GM18499 (cell line): ENCODE results near the gene FIGN.

ENCODE experiments used
- ATAC-seq: cut with Tn5 transposase; IDR thresholded peaks from one replicate; pipeline ENCODE4 v1.9.1; 2021; ENCODE audit warnings: moderate number of reproducible peaks; ENCODE audit not compliant: insufficient read depth, unreplicated experiment

Gene FIGN

DNA sequence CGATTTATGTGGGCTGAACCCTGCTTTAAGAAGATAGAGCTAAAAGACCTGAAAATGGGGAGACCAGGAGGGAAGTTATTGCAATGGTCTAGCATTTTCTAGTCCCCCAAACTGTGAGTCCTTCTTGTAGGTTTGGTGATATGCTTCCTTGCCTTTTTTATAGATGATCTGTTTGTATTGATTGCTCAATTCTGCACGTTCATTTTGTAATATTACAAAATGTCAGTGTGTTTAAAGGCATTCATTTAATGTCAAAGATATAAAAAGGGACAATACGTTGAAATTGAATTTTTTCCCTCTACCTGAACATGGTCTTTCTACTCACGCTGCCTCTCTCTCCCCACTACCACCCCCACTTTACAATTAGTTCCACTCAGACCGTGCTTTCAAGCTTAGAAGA, 5.6 kb upstream of the FIGN start:
- no peak for ATAC-seq

DNA sequence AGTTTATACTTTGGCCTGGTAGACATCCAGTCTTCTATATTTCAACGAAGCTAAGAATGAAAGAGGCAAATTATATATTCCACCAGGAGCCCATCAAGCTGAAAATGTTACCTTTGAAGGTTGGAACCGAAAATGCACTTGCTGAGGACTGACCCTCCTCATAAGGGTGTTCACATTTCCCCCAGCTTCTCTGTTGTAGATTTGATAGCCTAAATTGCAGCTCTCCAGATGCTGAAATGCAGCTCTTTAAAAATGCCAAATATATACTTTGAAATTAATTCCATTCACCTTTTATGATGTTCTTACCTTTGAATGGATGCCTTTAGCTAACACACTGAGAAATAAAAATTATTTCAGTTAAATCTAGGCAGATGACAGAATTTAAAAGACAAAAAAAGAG, 1.8 kb upstream of the FIGN start:
- no peak for ATAC-seq

DNA sequence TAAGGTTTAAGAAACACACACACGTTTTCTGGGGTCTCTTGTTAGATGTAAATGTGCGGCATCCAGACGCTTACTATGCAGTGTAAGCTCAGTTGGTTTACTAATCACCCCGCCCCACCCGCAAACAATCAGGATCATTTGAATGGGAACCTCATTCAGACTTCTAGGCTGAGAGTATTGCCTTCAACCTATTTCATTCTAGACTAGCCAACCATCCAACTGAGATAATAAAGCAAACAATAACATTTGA, 1.3 kb upstream of the FIGN start:
- no peak for ATAC-seq

DNA sequence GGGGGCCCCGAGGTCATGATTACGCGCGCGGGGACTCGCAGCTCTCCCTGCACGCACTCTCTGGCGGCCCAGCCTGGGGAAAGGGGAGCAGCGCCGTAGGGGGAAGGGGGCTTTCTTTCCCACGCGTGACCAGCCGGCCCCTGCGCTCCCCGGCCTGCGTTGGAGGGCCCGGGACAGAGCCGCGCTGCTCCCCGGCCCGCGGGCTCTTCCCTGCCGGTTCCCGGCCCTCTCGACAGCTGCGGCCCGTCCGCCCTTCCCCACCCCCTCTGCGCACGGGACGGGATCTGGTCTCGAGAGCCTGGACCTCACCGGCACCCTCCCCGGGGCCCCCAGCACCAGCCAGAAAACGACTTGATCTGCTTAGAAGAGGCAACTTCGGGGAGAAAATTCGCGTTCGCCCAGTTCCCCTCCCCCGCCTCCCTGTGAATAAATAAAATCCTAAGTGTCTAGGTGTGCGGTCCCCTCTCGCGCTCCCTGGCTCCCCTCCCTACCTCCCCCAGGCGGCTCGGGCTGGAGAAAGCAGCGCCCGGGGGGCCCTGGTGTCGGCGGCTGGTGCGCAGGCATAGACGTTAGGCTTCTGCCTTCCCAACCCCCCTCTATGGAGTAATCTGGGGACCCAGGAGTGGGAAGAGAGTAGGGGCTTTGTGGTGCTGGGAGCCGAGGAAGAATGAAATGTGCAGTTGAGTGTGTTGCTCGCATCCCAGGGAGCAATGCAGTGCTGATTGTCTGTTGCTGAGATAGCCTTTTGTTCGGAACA, 803 bp upstream of the FIGN start:
- ATAC-seq: no peak

DNA sequence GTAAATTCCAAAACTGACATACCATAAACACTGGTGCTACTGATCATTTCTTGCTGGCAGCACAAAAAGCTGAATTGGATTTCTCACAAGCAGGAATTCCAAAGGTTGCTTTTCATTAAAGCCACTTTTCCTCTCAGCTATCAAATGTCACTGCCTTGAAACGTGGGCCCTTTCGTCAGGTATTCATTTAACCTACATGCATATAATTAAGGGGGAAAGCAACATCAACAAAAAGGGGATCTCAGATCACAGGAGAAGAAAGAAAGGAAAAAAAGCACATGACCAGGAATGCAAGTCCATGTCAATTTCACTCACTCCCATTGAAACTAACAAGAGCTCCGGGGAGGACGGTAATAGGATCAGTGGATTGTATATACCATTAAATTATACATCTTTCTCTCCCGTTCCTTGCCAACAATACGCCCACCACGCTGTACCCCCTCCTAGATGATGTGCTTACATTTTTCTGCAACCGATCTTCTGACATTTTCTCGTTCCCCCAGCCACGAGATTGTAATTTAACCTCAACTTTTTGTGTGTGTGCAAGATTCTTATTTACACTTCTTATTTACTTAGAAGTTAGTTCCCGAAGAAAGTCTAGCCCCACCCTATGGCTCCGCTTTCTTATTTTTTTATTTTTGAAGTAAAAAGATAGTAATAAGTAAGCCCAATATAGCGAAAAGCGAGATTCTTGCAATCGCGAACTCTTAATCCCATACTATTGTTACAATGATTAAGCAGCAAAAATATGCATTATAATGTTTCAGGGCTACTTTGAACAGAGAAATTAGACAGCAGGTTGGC, 725 bp downstream of the FIGN start:
- no peak for ATAC-seq

DNA sequence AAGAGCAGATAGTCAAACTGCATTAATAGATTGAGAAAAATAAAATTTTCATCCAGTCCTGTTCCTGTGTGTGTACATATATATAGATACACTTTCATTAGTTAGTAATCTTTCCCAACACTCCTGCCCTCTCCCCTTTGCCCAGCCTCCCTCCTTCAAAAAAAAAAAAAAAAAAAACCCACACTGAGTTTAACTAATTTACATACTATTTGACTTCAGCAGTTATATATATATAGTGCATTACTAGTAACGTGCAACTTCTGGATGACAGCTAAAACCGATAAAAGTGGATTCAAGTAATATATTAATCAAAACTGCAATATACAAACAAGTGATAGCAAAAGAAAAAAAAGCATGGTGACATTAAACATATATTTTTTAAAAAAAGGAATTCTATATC, 1.4 kb downstream of the FIGN start:
- ATAC-seq: no peak

DNA sequence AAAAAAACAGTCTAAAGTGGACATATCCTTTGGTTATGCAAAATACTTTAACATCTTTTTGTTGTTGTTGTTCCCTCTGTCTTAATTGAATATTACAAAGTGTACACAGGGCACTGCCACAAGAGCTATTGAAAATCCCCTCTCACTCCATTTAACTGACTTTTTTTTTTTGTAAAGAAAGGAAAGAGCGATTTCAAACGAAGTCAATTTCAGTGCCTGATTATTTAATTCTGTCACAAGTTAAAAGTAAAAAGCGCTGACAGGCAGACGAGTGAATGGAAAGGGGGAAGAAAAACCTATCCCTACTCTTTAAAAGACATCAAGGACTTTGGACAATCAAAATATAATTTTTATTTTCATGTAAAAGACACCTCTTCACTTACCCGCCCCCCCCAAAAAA, 1.9 kb downstream of the FIGN start:
- no peak for ATAC-seq

DNA sequence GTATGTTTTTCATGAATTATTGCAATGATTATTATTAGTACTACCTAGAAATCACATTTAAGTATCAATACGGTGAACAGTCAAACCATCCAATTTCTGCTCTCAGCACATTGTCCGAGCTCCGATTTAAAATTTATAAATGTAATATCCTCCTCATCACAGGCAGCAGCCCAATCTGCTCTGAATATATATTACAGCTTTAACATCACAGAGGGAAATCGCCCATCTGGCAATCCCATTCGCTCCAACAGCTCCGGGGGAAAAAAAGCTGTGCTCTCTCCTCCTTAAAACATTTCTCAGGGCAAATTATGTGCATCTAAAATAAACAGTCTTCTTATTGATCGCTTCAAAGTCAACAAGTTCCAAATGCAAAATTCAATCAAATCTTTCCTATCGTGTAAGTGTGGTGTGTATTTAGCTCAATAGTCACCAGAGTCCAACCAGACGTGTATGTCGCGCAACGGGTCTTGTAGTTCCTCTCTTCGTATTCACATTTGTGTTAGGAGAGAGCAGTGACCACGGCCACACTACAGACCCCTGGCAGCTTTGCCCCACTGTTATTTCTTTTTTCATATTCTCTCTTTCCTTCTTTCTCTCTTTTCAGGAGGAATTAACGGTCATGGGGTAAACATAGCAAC, 2.4 kb downstream of the FIGN start:
- no peak for ATAC-seq

DNA sequence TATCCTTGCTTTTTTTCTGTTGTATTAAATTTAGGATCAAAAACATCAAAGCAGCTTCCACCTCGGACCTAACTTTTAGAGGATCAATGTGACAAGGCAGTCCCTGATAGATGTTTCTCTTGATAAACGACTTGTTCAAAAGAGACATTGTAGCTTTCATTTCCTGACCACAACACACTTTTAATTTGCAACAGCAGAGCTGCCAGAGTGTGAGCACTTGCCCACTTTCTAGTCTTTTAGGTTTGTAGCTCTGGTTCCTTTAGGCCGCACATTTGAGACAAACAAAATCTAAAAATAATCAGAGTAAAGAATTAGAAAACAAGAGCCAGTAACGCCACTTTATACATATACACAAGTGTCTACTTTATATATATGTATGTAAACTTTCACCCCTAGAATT, 3.1 kb downstream of the FIGN start:
- ATAC-seq: no peak

DNA sequence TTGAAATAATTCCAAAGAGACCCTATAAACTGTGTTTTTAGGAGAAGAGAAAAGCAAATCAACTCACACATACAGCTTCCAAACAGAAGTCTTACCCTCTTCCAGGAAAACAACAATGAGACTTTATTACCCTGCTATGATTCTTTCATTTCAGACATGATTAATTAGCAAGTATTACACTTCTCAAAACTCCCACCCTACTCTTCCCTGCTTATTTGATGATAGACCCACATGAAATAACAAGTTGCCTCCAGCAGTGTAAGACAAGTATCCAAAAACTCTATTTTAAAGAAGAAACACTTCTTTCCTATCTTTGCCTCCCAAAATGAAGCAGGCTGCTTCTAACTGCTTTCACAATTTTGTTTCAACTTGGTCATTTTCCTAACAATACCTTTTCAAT, 4.1 kb downstream of the FIGN start:
- ATAC-seq: no peak

DNA sequence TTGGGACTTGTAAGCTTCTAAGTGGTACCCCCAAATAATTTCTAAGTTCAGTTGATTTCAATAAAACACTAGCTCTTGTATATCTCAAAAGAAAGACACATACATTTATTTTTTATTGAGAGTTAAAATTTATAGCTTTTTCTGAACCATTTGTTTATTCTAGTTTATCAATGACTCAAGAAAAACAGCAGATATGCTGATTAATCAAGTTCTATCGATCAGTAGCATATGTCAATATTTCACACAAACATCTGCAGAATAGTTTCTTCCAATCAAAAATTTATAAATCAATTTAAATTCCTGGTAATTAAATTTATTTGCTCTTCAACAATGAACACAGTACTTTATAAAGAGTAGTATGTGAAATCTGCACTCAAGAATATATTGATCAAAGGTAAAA, 5.3 kb downstream of the FIGN start:
- ATAC-seq: no peak

DNA sequence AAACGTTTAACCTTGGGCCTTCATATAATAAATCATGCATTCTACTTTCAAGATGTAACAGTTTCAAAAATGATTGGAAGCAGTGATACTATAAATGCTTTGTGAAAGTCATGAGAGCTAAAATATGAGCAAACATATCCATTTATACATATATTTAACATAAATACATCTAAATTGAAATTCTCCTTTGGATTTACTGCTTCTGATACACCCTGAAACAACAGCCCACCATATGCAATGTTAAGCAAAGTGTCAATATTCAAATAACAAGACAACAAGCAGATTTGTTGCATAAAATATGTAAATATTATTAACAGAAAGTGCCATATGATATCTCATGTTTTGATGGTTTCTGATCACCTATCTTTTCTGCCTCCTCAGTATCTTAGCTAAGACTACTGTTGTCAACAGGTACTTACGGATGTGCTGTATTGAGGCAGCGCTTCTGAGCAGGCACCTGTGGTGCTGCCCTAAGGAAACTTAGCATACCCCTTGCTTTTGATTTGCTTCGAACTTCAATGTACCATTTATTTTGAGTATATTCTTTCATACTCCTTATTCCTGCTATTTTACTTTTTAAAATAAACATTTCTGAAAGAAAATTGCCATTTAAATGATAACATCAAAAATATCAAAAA, 6.1 kb downstream of the FIGN start:
- no peak for ATAC-seq

DNA sequence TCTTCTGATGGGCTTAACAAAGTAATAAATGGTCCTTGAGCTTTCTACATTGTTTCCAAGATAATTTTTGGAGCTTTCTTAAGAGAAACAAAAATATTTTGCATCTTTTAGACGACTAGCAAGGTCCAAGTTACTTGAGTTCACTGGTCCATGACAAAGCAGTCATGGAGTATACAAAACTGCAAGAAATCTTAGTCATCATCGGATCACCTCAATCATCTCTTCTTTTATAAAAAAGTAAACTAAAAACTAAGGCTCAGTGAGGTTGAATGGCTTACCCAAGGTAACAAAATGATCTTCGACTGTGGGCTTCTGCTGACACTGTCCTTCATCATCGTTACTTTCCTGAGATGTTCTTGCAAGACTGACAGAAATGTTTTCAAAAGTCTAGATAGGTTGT, 11.9 kb downstream of the FIGN start:
- ATAC-seq: no peak

DNA sequence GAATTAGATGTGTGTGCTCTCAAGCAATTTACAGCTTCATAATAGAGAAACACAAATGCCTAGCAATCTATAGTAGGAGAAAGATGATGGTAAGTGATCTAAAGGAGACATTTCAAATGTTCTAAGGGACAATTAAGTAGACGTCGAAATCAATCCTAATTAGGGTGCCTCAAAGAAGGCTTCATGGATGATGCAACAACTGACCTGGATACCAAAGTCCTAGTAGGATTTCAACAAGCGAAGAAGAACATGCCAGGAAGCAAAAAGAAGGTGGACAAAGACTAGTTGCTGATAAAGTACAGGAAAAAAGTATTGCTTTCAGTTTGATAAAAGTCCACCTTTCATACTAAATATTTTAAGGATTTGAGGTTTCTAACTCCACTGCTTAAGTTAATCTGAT, 12.5 kb downstream of the FIGN start:
- ATAC-seq: no peak

DNA sequence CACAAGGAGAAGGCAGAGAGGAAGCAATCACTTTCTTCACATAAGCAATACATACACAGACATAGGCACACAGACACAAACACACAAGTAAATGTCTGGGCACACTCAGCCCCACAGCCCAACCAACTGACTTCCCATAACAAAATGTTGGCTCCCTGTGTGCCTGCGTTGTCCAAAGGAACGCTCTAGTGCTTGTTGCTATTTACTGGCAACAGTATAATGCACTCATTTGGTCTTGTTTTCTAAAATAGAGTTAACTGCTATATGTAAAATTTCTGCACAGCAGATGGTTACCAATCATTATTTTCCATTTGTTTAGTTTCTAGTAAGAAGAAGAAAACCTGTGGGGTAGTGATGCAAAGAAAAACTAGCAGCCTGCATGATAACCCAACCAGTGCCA, 16.5 kb downstream of the FIGN start:
- ATAC-seq: no peak

DNA sequence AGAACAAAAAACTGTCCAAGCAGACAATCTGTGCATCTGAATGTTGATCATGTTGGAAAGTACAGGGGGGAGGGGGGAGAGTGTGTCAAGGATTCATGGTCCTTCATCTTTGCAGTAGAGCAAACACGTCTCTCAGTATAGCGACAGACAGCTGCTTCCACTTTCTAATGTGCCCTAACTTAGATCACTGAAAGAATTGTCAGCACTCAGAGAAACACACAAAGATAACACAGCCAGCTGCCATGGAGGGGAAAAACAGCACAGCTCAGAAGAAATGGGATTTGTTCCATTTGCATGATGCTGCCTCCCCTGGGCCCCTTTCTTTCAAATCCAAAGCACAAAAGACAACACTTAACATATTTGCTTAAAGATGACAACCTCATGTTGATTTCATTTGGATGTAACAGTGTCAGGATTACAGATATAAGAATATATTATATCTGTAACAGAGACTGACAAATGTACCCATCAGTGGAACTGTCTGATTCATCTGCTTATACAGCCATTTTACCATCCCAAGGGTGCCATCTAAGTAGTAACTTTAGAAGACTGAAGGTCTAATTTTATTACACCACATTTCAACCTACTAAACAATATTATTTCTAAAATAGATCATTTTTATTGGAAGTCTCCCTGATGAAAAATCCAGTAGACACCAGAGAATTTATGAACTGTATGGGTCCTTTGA, 17.7 kb downstream of the FIGN start:
- no peak for ATAC-seq

DNA sequence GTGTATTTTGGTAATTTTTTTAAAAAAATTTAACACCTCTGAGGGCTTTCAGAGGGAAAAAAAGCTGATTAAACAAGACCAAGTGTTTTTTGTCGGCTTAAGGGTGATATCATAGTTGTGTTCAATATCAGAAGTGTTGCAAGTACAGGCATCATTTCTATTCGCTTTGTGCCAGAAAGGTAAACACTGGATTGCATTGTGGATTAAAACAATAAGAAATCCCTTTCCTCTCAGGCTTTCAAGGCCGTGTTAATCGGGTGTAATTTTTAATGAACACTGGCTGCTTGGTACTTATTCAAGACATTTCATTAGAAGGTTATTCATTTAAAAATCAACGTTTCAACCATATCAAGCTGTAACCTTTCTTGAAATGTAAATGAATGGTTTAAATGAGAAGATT, 18.3 kb downstream of the FIGN start:
- no peak for ATAC-seq

DNA sequence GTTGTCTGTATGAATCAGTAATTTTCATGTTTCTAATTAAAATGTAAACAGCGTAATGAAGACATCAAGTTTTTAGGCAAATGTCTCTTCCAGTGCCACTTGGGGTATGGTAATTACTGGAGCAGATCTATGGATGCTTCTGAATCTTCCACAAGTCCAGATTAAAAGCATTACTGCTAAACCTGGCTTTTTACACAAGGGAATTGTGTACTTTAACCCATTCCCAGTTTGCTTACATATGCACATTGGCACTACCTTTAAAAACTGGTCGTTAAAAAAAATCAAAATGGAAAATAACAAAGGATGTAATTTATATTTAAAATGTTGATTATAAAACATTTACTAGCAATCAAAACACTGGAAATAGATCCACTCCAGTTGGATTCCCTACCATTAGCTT, 19.7 kb downstream of the FIGN start:
- no peak for ATAC-seq

DNA sequence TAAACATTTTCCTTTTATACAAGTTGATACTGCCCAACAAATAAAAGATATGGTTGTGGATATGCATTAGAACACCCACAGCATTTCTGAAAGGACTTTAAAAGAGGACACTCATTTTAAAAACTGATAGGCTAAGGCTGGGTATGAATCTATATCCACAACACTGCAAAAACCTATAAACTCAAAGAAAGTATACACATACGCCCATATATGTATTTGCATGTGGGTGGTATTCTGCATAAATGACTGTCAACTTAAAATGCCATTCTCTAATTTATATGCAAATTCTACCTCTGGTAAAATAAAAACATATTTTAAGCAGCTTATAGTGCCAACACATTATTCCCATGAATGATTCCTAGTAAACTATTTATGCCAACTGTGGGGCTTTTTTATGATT, 20.1 kb downstream of the FIGN start:
- ATAC-seq: no peak

DNA sequence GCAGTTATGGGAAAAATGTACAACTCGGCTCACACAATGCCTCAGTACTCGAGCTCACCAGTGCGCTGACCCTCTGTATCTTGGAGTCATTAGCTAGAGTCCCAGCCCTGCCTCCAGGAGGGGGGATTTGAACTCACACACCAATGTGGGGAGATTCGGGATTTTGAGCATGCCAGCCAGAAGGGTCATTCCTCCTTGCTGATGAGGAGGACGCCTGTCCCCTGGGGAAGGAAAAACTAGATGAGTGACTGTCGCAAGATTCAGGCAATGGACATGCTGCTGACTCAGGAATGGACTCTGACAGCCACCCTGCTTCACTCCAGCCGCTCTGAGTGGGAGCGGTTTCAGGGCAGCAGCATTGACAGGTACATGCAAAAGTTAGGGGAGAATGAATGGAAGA, 20.6 kb downstream of the FIGN start:
- no peak for ATAC-seq
